Activated T-cell treated with anti-CD3 and anti-CD28 coated beads, Interleukin-2, amount 50 U/mL, for 48 hours (primary cell): ENCODE measurements around the gene GRAMD1B.
"Not testable (repeated sequence)": the region's sequence is repeated elsewhere in the genome, so short reads cannot be mapped to it uniquely, and the experiment has no call there.

Experiments
- DNase-seq, 2 experiments: peaks; one replicate each; pipeline ENCODE4 v3.0.0-alpha.2; 2020

The GRAMD1B gene

GRCh38 chr11:123448823-123449222, 18.8 kb downstream of the GRAMD1B start:
- no peak for DNase-seq

- no peak for DNase-seq
Measured at GRCh38 chr11:123449436-123449835, 19.4 kb downstream of the GRAMD1B start.

DNA sequence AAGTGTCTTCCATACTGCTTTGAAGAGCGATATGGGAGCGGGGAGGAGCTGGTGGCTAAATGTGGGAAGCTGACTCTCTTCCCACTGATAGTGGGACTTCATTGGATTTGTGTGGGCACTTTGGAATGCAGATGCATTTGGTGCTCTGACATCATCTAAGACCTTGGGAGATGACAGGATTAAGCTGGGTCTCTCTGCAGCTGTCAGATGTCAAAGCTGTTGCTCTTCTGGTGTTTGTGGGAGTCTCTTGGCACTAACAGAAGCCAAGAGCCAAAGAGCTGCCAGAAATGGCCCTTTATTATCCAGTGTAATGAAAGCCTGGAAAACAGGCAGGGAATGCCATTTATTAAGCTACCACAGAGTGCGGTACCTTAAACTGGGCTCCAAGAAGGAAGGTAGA, 20.6 kb downstream of the GRAMD1B start:
- no peak for DNase-seq

GRCh38 chr11:123451183-123451781, 21.2 kb downstream of the GRAMD1B start:
- peak in 1 of 2 experiments; percentile 41 for DNase-seq

GRCh38 chr11:123452794-123453193, 22.7 kb downstream of the GRAMD1B start:
- no peak for DNase-seq

GRCh38 chr11:123454060-123454651, 24.1 kb downstream of the GRAMD1B start:
- peak; percentile 81 to 84 for DNase-seq

DNA sequence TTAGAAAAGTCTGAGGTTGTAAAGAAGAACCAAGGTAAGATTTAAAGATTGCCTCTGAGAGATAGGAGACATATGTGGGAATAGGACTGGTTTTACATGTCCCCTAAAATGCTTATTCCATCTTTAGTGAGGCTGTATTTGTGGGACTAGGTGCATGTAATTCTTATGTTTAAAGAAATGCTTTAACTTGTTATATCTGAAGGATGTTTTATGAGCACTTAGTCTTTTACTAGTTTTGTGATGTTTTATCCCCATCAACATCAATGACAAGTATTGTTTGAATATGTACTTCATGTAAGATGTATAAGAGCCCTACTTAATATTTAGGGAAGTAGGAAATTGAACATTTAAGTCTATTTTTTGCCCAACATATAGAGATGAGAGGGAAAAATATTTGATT, 24.7 kb downstream of the GRAMD1B start:
- DNase-seq = no peak

GRCh38 chr11:123456448-123456847, 26.4 kb downstream of the GRAMD1B start:
- DNase-seq = not testable (repeated sequence)

GRCh38 chr11:123457187-123457770, 27.2 kb downstream of the GRAMD1B start:
- DNase-seq = no peak

DNA sequence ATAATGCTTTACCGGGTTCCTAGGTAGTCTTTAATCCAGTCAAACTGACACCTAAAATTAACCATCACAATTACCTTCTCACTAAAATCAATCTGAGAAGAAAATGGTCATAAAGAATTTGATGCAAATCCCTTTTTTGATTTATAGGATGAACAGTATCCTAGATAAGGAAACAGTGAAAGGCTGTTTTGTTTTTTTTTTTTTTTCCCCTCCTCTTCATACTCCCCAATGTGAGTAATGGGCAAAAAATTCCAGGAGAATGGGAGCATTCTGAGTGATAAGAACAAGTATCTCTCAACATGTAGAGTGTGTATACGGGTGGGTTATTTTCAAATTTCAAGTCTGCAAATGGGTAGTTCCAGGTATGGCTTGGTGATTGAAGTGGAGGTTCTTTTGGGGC, 28.4 kb downstream of the GRAMD1B start:
- no peak for DNase-seq

DNA sequence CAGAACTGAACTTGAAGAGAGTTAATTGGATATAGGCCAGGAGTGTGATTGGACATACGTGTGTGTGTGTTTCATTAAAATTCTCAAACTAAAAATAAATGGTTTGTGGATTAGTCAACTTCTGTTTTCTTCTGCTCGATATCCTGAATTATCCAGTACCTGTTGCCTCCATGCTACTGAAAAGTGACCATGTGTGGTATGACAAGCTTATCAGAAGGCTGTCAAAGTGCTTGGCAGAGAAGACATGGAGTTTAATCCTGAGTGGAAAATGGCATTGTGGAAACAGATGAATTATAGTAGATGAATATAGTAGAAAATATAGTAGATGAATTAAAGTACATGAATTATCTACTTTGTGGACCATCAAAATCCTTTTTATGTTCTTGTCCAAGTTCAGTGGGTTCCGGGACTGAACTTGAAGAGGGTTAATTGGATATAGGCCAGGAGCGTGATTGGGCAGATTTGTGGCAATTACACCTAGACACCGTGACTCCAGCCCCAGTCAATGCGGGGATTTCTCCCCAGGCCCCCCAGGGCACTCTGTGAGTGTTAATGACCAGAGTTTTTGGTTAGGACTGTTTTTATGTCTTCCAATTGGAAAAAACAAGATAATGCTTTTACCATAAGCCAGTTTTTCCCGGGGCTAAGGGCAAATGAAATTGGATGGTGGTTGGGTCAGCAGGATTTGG, 30.1 kb downstream of the GRAMD1B start:
- DNase-seq = no peak

- DNase-seq = no peak
Measured at GRCh38 chr11:123461164-123461563, 31.1 kb downstream of the GRAMD1B start.

DNA sequence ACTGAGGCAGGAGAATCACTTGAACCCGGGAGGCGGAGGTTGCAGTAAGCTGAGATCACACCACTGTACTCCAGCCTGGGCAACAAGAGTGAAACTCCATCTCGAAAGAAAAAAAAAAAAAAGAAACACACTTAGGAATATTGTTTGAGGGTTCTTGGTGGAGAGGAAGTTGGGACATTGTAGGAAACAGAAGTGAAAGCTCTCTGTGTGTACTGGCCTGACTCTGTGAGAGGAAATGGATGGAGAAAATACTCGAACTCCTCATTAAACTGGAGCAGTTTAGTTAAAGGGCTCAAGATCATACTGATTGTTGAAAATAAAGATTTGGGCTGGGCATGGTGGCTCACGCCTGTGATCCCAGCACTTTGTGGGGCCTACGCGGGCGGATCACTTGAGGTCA, 35.6 kb downstream of the GRAMD1B start:
- not testable (repeated sequence) for DNase-seq

GRCh38 chr11:123466172-123466571, 36.1 kb downstream of the GRAMD1B start:
- not testable (repeated sequence) for DNase-seq

- DNase-seq = no peak
Measured at GRCh38 chr11:123469089-123469488, 39.0 kb downstream of the GRAMD1B start.

DNA sequence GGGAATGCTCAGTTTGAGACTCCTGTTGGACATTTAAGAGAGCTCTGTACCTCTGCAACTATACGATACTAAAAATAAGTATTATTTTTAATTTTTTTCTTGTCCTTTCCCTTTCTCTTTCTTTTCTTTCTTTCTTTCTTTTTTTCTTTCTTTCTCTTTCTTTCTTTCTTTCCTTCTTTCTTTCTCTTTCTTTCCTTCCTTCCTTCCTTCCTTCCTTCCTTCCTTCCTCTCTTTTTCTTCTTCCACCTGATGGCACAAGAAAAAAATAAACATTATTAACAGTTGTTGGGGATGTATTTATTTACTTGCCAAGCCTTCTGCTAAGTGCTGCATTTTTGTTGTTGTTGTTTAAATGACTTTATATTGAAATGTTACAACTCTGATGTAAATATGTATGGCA, 39.5 kb downstream of the GRAMD1B start:
- no peak for DNase-seq

GRCh38 chr11:123470842-123471241, 40.8 kb downstream of the GRAMD1B start:
- DNase-seq = no peak

DNA sequence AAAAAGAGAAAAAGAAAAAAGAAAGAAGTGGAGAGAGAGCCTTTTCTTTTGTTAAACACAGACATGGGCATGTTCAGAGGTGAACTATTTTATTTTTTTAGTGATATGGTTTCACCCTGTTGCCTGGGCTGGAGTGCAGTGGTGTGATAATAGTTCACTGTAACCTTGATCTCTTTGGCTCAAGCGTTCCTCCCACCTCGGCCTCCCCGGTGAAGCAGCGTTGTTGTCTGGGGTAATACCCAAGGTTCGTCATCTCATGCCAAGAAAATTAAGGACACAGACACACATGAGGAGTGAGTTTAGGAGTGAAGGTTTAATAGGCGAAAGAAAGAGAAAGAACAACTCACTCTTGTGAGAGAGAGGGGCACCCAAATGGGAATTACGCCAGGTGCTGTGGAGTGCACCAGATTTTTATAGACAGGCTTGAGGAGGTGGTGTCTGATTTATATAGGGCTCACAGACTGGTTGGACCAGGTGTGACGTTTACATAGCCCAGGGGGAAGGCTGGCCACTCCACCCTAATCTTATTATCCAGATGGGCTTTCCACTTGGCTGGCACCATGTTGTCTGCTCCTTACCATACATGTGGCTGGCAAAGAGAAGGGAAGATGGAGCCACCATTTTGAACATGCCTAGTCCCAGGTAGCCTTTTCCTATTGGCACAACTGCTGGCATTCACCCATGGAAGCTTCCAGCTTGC, 42.3 kb downstream of the GRAMD1B start:
- DNase-seq = no peak

DNA sequence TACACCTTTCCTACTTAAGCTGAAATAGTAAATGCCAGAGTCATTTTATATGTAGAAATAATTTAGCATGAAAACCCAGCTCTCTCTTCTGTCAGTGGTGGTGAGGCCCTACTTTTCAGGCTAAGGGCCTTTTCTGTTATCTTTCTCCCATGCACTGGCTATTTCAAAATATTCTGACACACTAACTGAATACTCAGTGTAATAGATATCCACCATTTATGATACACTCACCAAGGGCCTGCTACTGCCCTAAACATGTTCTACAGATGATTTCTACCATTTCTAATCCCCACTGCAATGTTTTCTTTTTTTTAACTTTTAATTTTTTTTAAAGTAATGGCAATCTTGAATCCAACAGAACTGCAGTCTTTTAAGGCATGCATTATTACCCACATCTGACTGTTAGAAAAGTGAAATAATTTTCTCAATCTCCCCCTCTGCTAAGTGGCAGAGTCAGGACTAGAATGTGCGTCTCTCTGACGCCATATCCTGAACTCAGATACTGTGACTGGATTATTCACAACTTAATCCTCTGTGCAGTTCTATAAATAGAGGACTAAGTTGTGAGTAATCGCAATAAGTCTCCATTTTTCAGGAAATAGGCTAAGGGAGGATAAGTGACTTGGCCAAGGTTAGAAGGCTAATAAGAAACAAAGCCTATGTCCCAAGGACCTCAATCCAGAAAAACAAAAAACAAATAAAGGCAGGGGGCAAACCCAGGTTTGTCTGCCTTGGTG, 44.0 kb downstream of the GRAMD1B start:
- no peak for DNase-seq

- DNase-seq = no peak
Measured at GRCh38 chr11:123474994-123475393, 44.9 kb downstream of the GRAMD1B start.

- DNase-seq = no peak
Measured at GRCh38 chr11:123475469-123475868, 45.4 kb downstream of the GRAMD1B start.

GRCh38 chr11:123477205-123477907, 47.3 kb downstream of the GRAMD1B start:
- DNase-seq = no peak
